Nephron (organoid): ENCODE results near the gene KIF16B.

Source experiments
- H3K27ac Mint-ChIP-seq, 3 experiments: 2 replicates each; pipeline ENCODE4 v1.8.0; 2020; ENCODE audit warnings: mixed read lengths in 3 of 3, mild to moderate bottlenecking in 2 of 3, moderate library complexity in 1 of 3
- H3K27me3 Mint-ChIP-seq: 2 replicates; pipeline ENCODE4 v1.8.0; 2021; ENCODE audit warnings: low read depth, mild to moderate bottlenecking, moderate library complexity, mixed read lengths
- H3K36me3 Mint-ChIP-seq: 2 replicates; pipeline ENCODE4 v1.8.0; 2020; ENCODE audit warnings: low read depth, mixed read lengths
- H3K4me1 Mint-ChIP-seq: 2 replicates; pipeline ENCODE4 v1.8.0; 2020; ENCODE audit warnings: mixed read lengths
- H3K4me3 Mint-ChIP-seq, 3 experiments: 2 replicates each; pipeline ENCODE4 v1.8.0; 2020; ENCODE audit warnings: mild to moderate bottlenecking in 3 of 3, mixed read lengths in 3 of 3, moderate library complexity in 2 of 3
- H3K9me3 Mint-ChIP-seq: 2 replicates; pipeline ENCODE4 v1.8.0; 2020; ENCODE audit warnings: mixed read lengths
- CTCF ChIP-seq, 3 experiments: fragments of 200-600 bp; sonication (generic); IDR thresholded peaks; one replicate each; pipeline ENCODE4 v1.5.0; 2021; ENCODE audit warnings: antibody characterized with exemption in 3 of 3; ENCODE audit not compliant: unreplicated experiment in 3 of 3

KIF16B gene

GRCh38 chr20:16490696-16491095 is 82.6 kb downstream of the KIF16B start:
- Mint-ChIP-seq H3K27ac (peak overlapping the region; percentile 9 to 71 (median 42)), H3K27me3 (no peaks in the 10 kb centered on the region), H3K9me3 (no peaks in the 10 kb centered on the region), H3K4me1 (peaks cover 38% of the 10 kb centered on the region), H3K36me3 (peaks cover 59% of the 10 kb centered on the region), H3K4me3 (no peak overlapping the region)
- TF ChIP-seq CTCF (IDR thresholded peaks at IDR 0.05; ENCODE audit: unreplicated experiment in 3 of 3): no peak

GRCh38 chr20:16488616-16489015 is 84.6 kb downstream of the KIF16B start:
- Mint-ChIP-seq H3K4me3 (peak overlapping the region in 1 of 3 experiments; percentile 17), H3K27me3 (no peaks in the 10 kb centered on the region), H3K9me3 (no peaks in the 10 kb centered on the region), H3K27ac (peak overlapping the region; percentile 8 to 69 (median 61)), H3K36me3 (peaks cover 52% of the 10 kb centered on the region), H3K4me1 (peaks cover 59% of the 10 kb centered on the region)
- no peak for TF ChIP-seq CTCF (IDR thresholded peaks at IDR 0.05; ENCODE audit: unreplicated experiment in 3 of 3)

- peaks cover 60% of the 10 kb centered on the region for H3K4me1 Mint-ChIP-seq
- H3K27ac Mint-ChIP-seq: peak overlapping the region; percentile 8 to 69 (median 61)
- no peak for TF ChIP-seq CTCF (IDR thresholded peaks at IDR 0.05; ENCODE audit: unreplicated experiment in 3 of 3)
- H3K4me3 Mint-ChIP-seq: peak overlapping the region in 1 of 3 experiments; percentile 17
- H3K9me3 Mint-ChIP-seq: no peaks in the 10 kb centered on the region
- no peaks in the 10 kb centered on the region for H3K27me3 Mint-ChIP-seq
- peaks cover 50% of the 10 kb centered on the region for H3K36me3 Mint-ChIP-seq
These were observed 85.2 kb downstream of the KIF16B start for GRCh38 chr20:16488086-16488485.

GRCh38 chr20:16486532-16486931 is 86.7 kb downstream of the KIF16B start:
- no peaks in the 10 kb centered on the region for H3K9me3 Mint-ChIP-seq
- H3K4me1 Mint-ChIP-seq: peaks cover 60% of the 10 kb centered on the region
- no peaks in the 10 kb centered on the region for H3K27me3 Mint-ChIP-seq
- peak overlapping the region in 1 of 3 experiments; percentile 43 for H3K27ac Mint-ChIP-seq
- TF ChIP-seq CTCF (IDR thresholded peaks at IDR 0.05; ENCODE audit: unreplicated experiment in 3 of 3): no peak
- H3K4me3 Mint-ChIP-seq: peak overlapping the region in 1 of 3 experiments; percentile 30
- H3K36me3 Mint-ChIP-seq: peaks cover 40% of the 10 kb centered on the region

- Mint-ChIP-seq H3K27ac (peak overlapping the region in 2 of 3 experiments; percentile 16 to 22), H3K9me3 (no peaks in the 10 kb centered on the region), H3K4me1 (peaks cover 51% of the 10 kb centered on the region), H3K36me3 (peaks cover 30% of the 10 kb centered on the region), H3K4me3 (peak overlapping the region in 1 of 3 experiments; percentile 2), H3K27me3 (no peaks in the 10 kb centered on the region)
- TF ChIP-seq CTCF (IDR thresholded peaks at IDR 0.05; ENCODE audit: unreplicated experiment in 3 of 3): no peak
These were observed 87.8 kb downstream of the KIF16B start for GRCh38 chr20:16485401-16485800.

GRCh38 chr20:16483024-16483423 is 90.2 kb downstream of the KIF16B start:
- no peaks in the 10 kb centered on the region for H3K27me3 Mint-ChIP-seq
- no peak overlapping the region for H3K4me3 Mint-ChIP-seq
- H3K36me3 Mint-ChIP-seq: peaks cover 22% of the 10 kb centered on the region

More at GRCh38 chr20:16483024-16483423, 90.2 kb downstream of the KIF16B start:
- TF ChIP-seq CTCF (IDR thresholded peaks at IDR 0.05; ENCODE audit: unreplicated experiment in 3 of 3): no peak
- Mint-ChIP-seq H3K4me1 (peaks cover 40% of the 10 kb centered on the region), H3K9me3 (no peaks in the 10 kb centered on the region), H3K27ac (no peak overlapping the region)
